ENCODE data around the gene PRKRIP1.
A peak's percentile ranks its signal among the peaks of the same experiment; 100 is the strongest.

Gene PRKRIP1

DNA sequence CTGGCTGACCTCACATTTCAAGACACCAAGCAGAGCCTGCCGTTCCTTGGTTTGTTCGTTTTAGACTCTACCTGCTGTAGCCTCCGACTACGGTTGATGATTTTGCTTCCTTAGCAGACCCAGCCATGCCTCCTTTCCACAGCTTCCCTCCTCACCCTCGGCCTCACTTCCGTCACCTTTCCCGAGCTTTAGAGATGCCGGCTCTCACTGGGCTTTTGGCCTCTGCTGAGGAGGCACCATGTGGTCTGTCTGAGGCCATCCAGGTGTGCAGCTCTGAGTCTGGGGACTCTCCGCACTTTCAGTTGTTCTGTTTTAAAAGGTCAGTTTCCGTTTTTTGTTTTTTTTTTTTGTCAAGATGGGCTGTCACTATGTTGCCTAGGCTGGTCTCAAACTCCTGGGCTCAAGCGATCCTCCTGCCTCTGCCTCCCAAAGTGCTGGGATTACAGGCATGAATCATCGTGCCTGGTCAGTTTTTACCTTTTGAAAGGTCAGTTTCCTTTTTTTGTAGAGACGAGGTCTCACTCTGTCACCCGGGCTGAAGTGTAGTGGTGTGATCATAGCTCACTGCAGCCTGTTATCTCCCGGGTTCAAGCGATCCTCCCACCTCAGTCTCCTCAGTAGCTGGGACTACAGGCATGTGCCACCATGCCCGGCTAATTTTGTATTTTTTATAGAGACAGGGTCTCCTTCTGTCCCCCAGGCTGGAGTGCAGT lies 49.0 kb downstream of the PRKRIP1 start:
- DNase-seq (ENCODE audit: low spot score) = peak; percentile 80
- in situ Hi-C loops (cut with MboI; ENCODE audit: low pct_unique_long_range_greater_than_20kb, low sequenced_read_pairs, unreplicated experiment) = loop anchor here (5.0 kb wide), 1 partner anchor 33 kb away; no protein-coding TSS in a partner anchor
- TF ChIP-seq CTCF (IDR thresholded peaks at IDR 0.05; ENCODE audit: extremely low read depth, insufficient read depth, missing control alignments) = no peak

- no peak for TF ChIP-seq CTCF (IDR thresholded peaks at IDR 0.05; ENCODE audit: extremely low read depth, insufficient read depth, missing control alignments)
- DNase-seq (ENCODE audit: low spot score) = no peak
- in situ Hi-C loops (cut with MboI; ENCODE audit: low pct_unique_long_range_greater_than_20kb, low sequenced_read_pairs, unreplicated experiment) = loop anchor here (5.0 kb wide), 1 partner anchor 33 kb away; no protein-coding TSS in a partner anchor
Measured at GRCh38 chr7:102445674-102446071, 49.5 kb downstream of the PRKRIP1 start.

GRCh38 chr7:102446387-102447156 lies 50.4 kb downstream of the PRKRIP1 start:
- in situ Hi-C loops (cut with MboI; ENCODE audit: low pct_unique_long_range_greater_than_20kb, low sequenced_read_pairs, unreplicated experiment) = loop anchor here (5.0 kb wide), 1 partner anchor 34 kb away; no protein-coding TSS in a partner anchor
- no peak for TF ChIP-seq CTCF (IDR thresholded peaks at IDR 0.05; ENCODE audit: extremely low read depth, insufficient read depth, missing control alignments)
- DNase-seq (ENCODE audit: low spot score) = no peak

GRCh38 chr7:102447311-102447710 lies 51.1 kb downstream of the PRKRIP1 start:
- DNase-seq (ENCODE audit: low spot score) = no peak
- in situ Hi-C loops (cut with MboI; ENCODE audit: low pct_unique_long_range_greater_than_20kb, low sequenced_read_pairs, unreplicated experiment) = loop anchor here (5.0 kb wide), 1 partner anchor 35 kb away; no protein-coding TSS in a partner anchor
- TF ChIP-seq CTCF (IDR thresholded peaks at IDR 0.05; ENCODE audit: extremely low read depth, insufficient read depth, missing control alignments) = no peak

GRCh38 chr7:102449136-102449535 lies 53.0 kb downstream of the PRKRIP1 start:
- no peak for DNase-seq (ENCODE audit: low spot score)
- no peak for TF ChIP-seq CTCF (IDR thresholded peaks at IDR 0.05; ENCODE audit: extremely low read depth, insufficient read depth, missing control alignments)
- in situ Hi-C loops (cut with MboI; ENCODE audit: low pct_unique_long_range_greater_than_20kb, low sequenced_read_pairs, unreplicated experiment) = loop anchor here (5.0 kb wide), 1 partner anchor 37 kb away; no protein-coding TSS in a partner anchor

DNA sequence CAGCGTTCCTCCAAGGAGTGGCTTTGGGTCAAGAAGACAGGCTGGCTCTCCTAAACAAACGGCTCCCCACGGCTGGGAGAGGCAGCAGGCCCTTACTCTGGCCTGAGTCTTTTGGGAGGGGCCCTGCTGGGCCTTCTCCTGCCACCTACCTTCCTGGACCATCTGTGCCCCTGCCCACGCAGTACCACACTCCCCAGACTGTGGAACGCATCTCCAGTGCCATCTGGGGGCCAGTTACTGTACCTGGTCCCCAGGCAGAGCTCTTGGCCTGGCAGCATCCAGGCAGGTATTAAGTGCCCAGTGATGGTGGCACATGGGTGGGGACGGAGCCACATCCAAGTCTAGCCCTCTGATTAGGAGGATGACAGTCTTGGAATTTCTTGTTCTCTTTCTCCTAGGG lies 54.1 kb downstream of the PRKRIP1 start:
- DNase-seq (ENCODE audit: low spot score) = peak; percentile 64
- peak; percentile 54 for TF ChIP-seq CTCF (IDR thresholded peaks at IDR 0.05; ENCODE audit: extremely low read depth, insufficient read depth, missing control alignments)
- in situ Hi-C loops (cut with MboI; ENCODE audit: low pct_unique_long_range_greater_than_20kb, low sequenced_read_pairs, unreplicated experiment) = no loop called here
